DOHH2 (cell line): ENCODE measurements around the gene KCNQ1OT1.

Experiments
- H3F3A ChIP-seq: fragments of 200-600 bp; sonication (generic), shearing (Covaris generic); 2 replicates; pipeline ENCODE4 v1.6.0; 2016; ENCODE audit warnings: antibody characterized with exemption, mild to moderate bottlenecking; ENCODE audit not compliant: control insufficient read depth, insufficient read depth
- H3K27ac ChIP-seq: fragments of 200-600 bp; sonication (generic); 2 replicates; pipeline ENCODE4 v1.5.1; 2014; ENCODE audit warnings: low read depth, mild to moderate bottlenecking, low read length, moderate library complexity
- H3K27me3 ChIP-seq: fragments of 200-600 bp; sonication (generic); 2 replicates; pipeline ENCODE4 v1.6.1; 2014; ENCODE audit warnings: mild to moderate bottlenecking, low read length, mixed read lengths; ENCODE audit not compliant: control insufficient read depth
- H3K36me3 ChIP-seq: fragments of 200-600 bp; sonication (generic); 2 replicates; pipeline ENCODE4 v1.6.1; 2014; ENCODE audit warnings: mild to moderate bottlenecking, low read length, moderate library complexity, mixed read lengths; ENCODE audit not compliant: control insufficient read depth
- H3K4me1 ChIP-seq: fragments of 200-600 bp; sonication (generic); 2 replicates; pipeline ENCODE4 v1.6.1; 2014; ENCODE audit warnings: mild to moderate bottlenecking, low read length, mixed read lengths; ENCODE audit not compliant: control insufficient read depth
- H3K4me2 ChIP-seq: fragments of 200-600 bp; sonication (generic); 2 replicates; pipeline ENCODE4 v1.6.0; 2014; ENCODE audit warnings: mild to moderate bottlenecking, low read length, moderate library complexity
- H3K4me3 ChIP-seq: fragments of 200-600 bp; sonication (generic); 2 replicates; pipeline ENCODE4 v1.5.1; 2014; ENCODE audit warnings: mild to moderate bottlenecking, low read length, mixed read lengths
- H3K79me2 ChIP-seq: fragments of 200-600 bp; sonication (generic); 2 replicates; pipeline ENCODE4 v1.6.1; 2014; ENCODE audit warnings: mild to moderate bottlenecking, low read length, mixed read lengths; ENCODE audit not compliant: control insufficient read depth
- H3K9me2 ChIP-seq: fragments of 200-600 bp; sonication (generic); replicated peaks from 2 replicates; pipeline ENCODE4 v1.6.1; 2014; ENCODE audit warnings: mild to moderate bottlenecking, low read length, mixed read lengths; ENCODE audit not compliant: control insufficient read depth
- H3K9me3 ChIP-seq: fragments of 200-600 bp; sonication (generic); 2 replicates; pipeline ENCODE4 v1.6.1; 2014; ENCODE audit warnings: antibody characterized with exemption, low read length, mixed read lengths; ENCODE audit not compliant: control insufficient read depth, insufficient read depth
- H4K20me1 ChIP-seq: fragments of 200-600 bp; sonication (generic); 2 replicates; pipeline ENCODE4 v1.6.0; 2014; ENCODE audit warnings: low read depth, mild to moderate bottlenecking, antibody characterized with exemption, low read length, moderate library complexity; ENCODE audit not compliant: control insufficient read depth, insufficient read depth
- EZH2phosphoT487 ChIP-seq: fragments of 200-600 bp; sonication (generic); IDR thresholded peaks from 2 replicates; pipeline ENCODE4 v1.6.1; 2017; ENCODE audit warnings: borderline replicate concordance, mild to moderate bottlenecking, antibody characterized with exemption, low read length, moderate library complexity, mixed read lengths
- TF ChIP-seq, protein P1 (sequence below): fragments of 200-600 bp; sonication (generic); IDR thresholded peaks from one replicate; pipeline ENCODE4 v1.5.1; 2014; ENCODE audit warnings: antibody characterized with exemption, mild to moderate bottlenecking, low read depth, low read length; ENCODE audit not compliant: poor library complexity, severe bottlenecking

KCNQ1OT1 gene

DNA sequence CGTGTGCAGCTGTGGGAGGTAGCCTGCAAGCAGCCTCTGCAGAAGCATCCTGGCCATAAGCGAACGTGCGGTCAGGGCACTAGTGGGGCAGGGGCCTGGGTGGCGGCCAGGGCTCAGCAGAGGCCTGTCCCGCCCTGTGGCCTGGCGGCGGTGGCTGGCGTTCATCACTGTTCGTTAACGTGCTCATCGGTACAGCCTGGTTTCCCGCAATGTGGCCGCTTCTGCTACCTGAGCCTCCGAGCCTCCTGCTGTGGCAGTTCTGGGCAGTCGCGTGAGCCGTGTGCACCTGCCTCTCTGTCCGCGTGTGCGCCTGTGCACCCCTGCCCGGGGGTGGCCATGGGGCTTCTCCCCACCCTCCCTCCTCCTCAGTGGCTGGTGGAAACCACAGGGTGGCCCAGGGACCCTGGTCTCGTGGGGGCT is 117.9 kb downstream of the KCNQ1OT1 start:
- TF ChIP-seq, protein P1, sequence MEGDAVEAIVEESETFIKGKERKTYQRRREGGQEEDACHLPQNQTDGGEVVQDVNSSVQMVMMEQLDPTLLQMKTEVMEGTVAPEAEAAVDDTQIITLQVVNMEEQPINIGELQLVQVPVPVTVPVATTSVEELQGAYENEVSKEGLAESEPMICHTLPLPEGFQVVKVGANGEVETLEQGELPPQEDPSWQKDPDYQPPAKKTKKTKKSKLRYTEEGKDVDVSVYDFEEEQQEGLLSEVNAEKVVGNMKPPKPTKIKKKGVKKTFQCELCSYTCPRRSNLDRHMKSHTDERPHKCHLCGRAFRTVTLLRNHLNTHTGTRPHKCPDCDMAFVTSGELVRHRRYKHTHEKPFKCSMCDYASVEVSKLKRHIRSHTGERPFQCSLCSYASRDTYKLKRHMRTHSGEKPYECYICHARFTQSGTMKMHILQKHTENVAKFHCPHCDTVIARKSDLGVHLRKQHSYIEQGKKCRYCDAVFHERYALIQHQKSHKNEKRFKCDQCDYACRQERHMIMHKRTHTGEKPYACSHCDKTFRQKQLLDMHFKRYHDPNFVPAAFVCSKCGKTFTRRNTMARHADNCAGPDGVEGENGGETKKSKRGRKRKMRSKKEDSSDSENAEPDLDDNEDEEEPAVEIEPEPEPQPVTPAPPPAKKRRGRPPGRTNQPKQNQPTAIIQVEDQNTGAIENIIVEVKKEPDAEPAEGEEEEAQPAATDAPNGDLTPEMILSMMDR: no peak
- no peak for TF ChIP-seq EZH2phosphoT487
- no peak overlapping the region for H3K27ac ChIP-seq
- H4K20me1 ChIP-seq: no peaks in the 10 kb centered on the region
- H3K27me3 ChIP-seq: no peaks in the 10 kb centered on the region
- H3K9me3 ChIP-seq: no peaks in the 10 kb centered on the region
- H3K36me3 ChIP-seq: no peaks in the 10 kb centered on the region
- H3K9me2 ChIP-seq: no peaks in the 10 kb centered on the region
- H3K4me1 ChIP-seq: no peaks in the 10 kb centered on the region
- H3K79me2 ChIP-seq: no peaks in the 10 kb centered on the region
- H3F3A ChIP-seq: no peaks in the 10 kb centered on the region
- H3K4me2 ChIP-seq: no peak overlapping the region
- H3K4me3 ChIP-seq: no peak overlapping the region

DNA sequence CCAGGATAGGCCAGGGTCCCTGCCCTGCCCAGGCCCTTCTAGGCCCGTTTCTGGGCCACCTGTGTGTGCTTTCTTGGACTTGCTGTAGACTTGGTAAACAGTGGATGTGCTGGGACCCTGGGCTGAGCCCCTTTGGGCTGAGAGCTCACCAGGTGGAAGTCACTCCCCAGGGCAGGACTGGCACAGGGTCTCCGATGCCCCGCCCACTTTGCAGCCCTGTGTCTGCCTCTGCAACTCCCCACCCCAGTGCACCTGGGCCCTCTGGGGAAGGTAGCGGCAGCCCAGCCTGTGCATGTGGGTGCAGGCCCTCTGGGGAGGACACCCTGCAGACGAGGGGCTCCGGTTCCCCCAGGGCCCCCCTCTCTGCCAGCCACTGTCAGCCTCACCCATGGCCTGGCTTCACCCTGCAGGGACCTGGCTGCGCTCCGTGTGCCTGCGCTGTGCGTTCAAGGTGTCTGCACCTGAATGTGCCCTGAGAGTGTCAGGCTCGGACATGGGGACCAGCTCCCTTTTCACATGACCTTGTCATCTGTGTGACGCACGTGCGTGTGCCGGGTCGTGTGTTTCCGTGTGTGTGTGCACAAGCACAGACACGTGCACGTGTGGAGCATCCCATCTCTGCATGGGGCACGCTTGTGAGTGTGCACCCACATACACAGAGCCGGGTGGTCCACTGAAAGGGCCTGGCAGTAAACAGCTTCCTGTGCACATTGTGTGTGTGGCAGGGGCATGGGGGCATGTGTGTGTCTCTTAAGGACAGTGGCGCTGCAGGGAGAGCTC is 118.5 kb downstream of the KCNQ1OT1 start:
- Histone ChIP-seq H3F3A (no peaks in the 10 kb centered on the region), H3K4me1 (no peaks in the 10 kb centered on the region), H3K36me3 (no peaks in the 10 kb centered on the region), H3K27ac (no peak overlapping the region), H3K27me3 (no peaks in the 10 kb centered on the region), H4K20me1 (no peaks in the 10 kb centered on the region), H3K4me3 (no peak overlapping the region), H3K9me3 (no peaks in the 10 kb centered on the region), H3K4me2 (no peak overlapping the region), H3K9me2 (no peaks in the 10 kb centered on the region), H3K79me2 (no peaks in the 10 kb centered on the region)
- TF ChIP-seq EZH2phosphoT487: no peak

DNA sequence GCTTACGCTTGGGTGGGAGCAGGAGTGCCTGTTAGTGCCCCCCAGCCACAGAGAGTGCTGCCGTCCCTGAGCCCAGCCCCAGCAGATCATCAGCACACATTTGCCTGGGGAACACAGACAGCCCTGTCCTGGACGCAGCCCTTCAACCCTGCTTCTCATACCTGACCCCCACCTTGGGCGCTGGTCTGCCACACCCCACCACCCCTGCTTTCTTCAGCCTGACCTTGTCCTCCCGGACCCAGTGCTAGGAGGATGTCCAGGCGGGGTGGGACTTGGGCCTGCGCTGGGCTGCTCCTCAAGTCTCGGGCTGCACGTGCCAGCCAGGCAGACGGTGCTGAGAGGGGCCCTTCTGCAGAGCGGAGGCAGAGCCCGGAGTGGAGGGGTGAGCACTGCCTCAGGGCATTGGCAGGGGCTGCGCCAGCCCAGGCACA is 119.2 kb downstream of the KCNQ1OT1 start:
- no peaks in the 10 kb centered on the region for H3F3A ChIP-seq

DNA sequence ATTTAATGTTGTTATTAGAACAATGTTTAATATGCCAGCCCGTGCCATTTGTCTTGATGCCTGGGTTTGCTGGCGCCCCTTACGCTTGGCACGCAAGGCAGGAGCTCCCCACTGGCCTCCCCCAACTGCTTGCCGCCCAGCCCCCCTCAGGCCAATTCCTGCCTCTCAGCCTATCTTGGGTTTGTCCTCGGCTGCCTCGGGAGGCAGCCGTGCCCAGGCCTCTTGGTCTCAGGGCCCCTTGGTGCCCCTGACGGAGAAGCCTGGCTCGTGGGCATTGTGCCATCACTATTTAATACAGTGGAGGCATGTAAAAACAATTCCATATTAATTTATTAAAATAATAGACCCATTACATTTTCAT is 119.8 kb downstream of the KCNQ1OT1 start:
- Histone ChIP-seq H3K27me3 (no peaks in the 10 kb centered on the region), H3K27ac (no peak overlapping the region), H3K4me2 (no peak overlapping the region), H3K9me3 (no peaks in the 10 kb centered on the region), H3K79me2 (no peaks in the 10 kb centered on the region), H3K9me2 (no peaks in the 10 kb centered on the region), H3K36me3 (no peaks in the 10 kb centered on the region), H3K4me1 (no peaks in the 10 kb centered on the region), H3F3A (no peaks in the 10 kb centered on the region), H3K4me3 (no peak overlapping the region), H4K20me1 (no peaks in the 10 kb centered on the region)
- TF ChIP-seq, protein P1: no peak
- no peak for TF ChIP-seq EZH2phosphoT487

More for the DNA sequence above, 119.2 kb downstream of the KCNQ1OT1 start:
- Histone ChIP-seq H3K79me2 (no peaks in the 10 kb centered on the region), H3K4me2 (no peak overlapping the region), H3K4me1 (no peaks in the 10 kb centered on the region), H3K4me3 (no peak overlapping the region), H3K9me3 (no peaks in the 10 kb centered on the region), H3K9me2 (no peaks in the 10 kb centered on the region), H3K27me3 (no peaks in the 10 kb centered on the region), H4K20me1 (no peaks in the 10 kb centered on the region), H3K27ac (no peak overlapping the region), H3K36me3 (no peaks in the 10 kb centered on the region)
- TF ChIP-seq EZH2phosphoT487: no peak
- TF ChIP-seq, protein P1: no peak
